ENCODE measurements around the gene STPG2.

The STPG2 gene

DNA sequence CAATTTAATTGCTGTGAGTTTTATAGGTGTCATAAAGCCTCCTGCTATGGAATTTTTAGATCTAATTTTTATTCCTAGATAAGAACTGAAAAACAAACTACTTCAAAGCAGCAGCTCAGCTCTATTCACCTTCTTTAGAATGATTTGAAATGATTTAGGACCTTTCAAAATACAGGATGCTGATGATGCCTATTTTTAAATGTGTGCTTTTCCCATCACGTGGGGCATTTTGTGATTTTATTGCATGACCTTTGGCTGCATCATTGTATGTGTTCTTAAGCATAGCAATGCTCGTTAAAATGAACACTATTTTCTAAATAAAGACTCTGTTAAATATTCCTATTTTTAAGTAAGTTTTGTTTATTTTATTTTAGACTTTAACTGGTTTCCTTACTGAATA, 537.3 kb downstream of the STPG2 start:
- H3K27me3 ChIP-seq (ENCODE audit: low read depth, low read length): no peaks in the 10 kb centered on the region
- H3K36me3 ChIP-seq (replicated peaks; ENCODE audit: low read depth, low read length): no peaks in the 10 kb centered on the region
- no peak overlapping the region for H2AFZ ChIP-seq (ENCODE audit: low read depth, low read length)
- no peaks in the 10 kb centered on the region for H3K9me3 ChIP-seq (ENCODE audit: insufficient read depth, low read length)
- peaks cover 3% of the 10 kb centered on the region; the same call in 1 of the 2 replicates for H3K4me1 ChIP-seq (ENCODE audit: low read length)
- no peak for TF ChIP-seq EZH2phosphoT487 (IDR thresholded peaks at IDR 0.05; ENCODE audit: low read depth)
- TF ChIP-seq, protein P1, sequence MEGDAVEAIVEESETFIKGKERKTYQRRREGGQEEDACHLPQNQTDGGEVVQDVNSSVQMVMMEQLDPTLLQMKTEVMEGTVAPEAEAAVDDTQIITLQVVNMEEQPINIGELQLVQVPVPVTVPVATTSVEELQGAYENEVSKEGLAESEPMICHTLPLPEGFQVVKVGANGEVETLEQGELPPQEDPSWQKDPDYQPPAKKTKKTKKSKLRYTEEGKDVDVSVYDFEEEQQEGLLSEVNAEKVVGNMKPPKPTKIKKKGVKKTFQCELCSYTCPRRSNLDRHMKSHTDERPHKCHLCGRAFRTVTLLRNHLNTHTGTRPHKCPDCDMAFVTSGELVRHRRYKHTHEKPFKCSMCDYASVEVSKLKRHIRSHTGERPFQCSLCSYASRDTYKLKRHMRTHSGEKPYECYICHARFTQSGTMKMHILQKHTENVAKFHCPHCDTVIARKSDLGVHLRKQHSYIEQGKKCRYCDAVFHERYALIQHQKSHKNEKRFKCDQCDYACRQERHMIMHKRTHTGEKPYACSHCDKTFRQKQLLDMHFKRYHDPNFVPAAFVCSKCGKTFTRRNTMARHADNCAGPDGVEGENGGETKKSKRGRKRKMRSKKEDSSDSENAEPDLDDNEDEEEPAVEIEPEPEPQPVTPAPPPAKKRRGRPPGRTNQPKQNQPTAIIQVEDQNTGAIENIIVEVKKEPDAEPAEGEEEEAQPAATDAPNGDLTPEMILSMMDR (IDR thresholded peaks at IDR 0.05; ENCODE audit: low read depth, low read length): no peak
- no peaks in the 10 kb centered on the region for H3K79me2 ChIP-seq (ENCODE audit: low read length)
- H3K27ac ChIP-seq (ENCODE audit: low read length): no peak overlapping the region
- no peak overlapping the region for H3K4me2 ChIP-seq (ENCODE audit: low read length)
- H3K9ac ChIP-seq (ENCODE audit: low read length): no peak overlapping the region
- no peaks in the 10 kb centered on the region for H4K20me1 ChIP-seq (ENCODE audit: insufficient read depth, low read length)
- no peak overlapping the region for H3K4me3 ChIP-seq (ENCODE audit: low read length)

DNA sequence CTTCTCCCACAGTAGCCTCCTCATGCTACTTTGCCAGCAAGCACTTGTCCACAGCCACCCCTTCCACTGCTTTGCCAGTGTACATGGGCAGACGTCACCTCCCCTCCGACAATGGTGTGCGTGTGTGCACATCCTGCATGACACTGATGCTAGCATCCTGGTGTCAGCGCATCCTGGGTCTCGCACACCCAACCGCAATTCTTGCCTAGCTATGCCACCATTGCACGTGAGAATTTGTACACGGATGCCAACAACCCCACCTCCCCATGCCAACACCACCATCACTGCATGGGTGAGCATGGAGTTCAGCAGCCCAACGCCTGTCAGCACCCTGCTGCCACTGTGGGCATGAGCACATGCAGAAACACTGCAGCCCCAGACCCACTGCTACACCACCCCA, 550.0 kb downstream of the STPG2 start:
- no peak overlapping the region for H3K9ac ChIP-seq (ENCODE audit: low read length)
- no peaks in the 10 kb centered on the region for H3K36me3 ChIP-seq (replicated peaks; ENCODE audit: low read depth, low read length)
- H2AFZ ChIP-seq (ENCODE audit: low read depth, low read length): no peak overlapping the region
- no peaks in the 10 kb centered on the region for H4K20me1 ChIP-seq (ENCODE audit: insufficient read depth, low read length)
- no peaks in the 10 kb centered on the region for H3K4me1 ChIP-seq (ENCODE audit: low read length)
- no peak overlapping the region for H3K4me3 ChIP-seq (ENCODE audit: low read length)
- no peak overlapping the region for H3K27ac ChIP-seq (ENCODE audit: low read length)
- H3K27me3 ChIP-seq (ENCODE audit: low read depth, low read length): no peaks in the 10 kb centered on the region
- H3K79me2 ChIP-seq (ENCODE audit: low read length): no peaks in the 10 kb centered on the region
- H3K4me2 ChIP-seq (ENCODE audit: low read length): no peak overlapping the region
- no peaks in the 10 kb centered on the region for H3K9me3 ChIP-seq (ENCODE audit: insufficient read depth, low read length)
- TF ChIP-seq EZH2phosphoT487 (IDR thresholded peaks at IDR 0.05; ENCODE audit: low read depth): no peak

DNA sequence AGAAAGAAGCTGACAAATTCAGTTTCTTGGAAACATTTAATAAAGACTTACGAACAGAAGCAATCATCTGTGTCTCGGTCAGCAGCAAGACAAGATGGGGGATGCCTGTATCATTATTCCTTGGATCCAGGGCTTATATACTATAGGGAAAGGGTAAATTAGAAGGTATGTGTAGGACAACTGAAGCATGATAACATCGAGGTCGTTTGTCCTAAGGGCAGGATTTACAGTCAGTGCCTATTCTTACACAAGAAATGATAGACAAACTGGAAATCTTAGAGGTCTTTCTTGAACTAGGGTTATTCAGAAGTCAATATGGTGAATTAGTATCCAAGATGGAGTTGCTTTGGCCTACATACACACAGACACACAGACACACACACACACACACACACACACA, 553.0 kb downstream of the STPG2 start:
- TF ChIP-seq, protein P1 (IDR thresholded peaks at IDR 0.05; ENCODE audit: low read depth, low read length): no peak
- no peak for TF ChIP-seq EZH2phosphoT487 (IDR thresholded peaks at IDR 0.05; ENCODE audit: low read depth)
- Histone ChIP-seq H4K20me1 (ENCODE audit: insufficient read depth, low read length) (no peaks in the 10 kb centered on the region), H3K27me3 (ENCODE audit: low read depth, low read length) (no peaks in the 10 kb centered on the region), H3K9me3 (ENCODE audit: insufficient read depth, low read length) (no peaks in the 10 kb centered on the region), H2AFZ (ENCODE audit: low read depth, low read length) (no peak overlapping the region), H3K4me2 (ENCODE audit: low read length) (no peak overlapping the region), H3K9ac (ENCODE audit: low read length) (no peak overlapping the region), H3K4me1 (ENCODE audit: low read length) (no peaks in the 10 kb centered on the region), H3K4me3 (ENCODE audit: low read length) (no peak overlapping the region), H3K27ac (ENCODE audit: low read length) (no peak overlapping the region), H3K79me2 (ENCODE audit: low read length) (no peaks in the 10 kb centered on the region), H3K36me3 (replicated peaks; ENCODE audit: low read depth, low read length) (no peaks in the 10 kb centered on the region)

DNA sequence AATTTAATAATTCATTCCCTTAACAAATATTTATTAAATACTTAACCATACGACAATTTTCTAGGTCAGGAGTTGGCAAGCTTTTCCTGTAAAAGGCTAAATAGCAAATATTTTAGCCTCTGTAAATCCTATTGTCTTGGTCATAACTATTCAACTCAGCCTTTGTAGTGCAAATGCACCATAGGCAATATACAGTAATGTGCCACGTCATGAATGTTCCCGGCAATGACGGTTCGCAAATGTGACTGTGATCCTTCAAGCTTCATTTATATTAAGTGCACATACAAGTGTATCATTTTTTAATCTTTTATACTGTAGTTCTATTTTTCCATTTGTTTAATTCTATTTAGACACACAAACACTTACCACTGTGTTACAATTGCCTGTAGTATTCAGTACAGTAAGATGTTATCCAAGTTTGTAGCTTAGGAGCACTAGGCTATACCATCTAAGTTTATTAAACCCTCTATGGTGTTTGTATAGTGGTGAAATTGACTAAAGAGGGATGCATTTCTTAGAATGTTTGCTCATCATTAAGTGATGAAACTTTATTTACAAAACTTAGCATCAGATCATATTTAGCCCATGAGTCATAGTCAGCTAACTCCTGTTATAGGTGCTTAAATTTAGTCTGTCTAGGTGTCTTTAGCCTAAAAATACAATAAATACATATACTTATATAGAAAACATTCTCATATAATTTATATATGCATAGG, 553.6 kb downstream of the STPG2 start:
- H3K27ac ChIP-seq (ENCODE audit: low read length): no peak overlapping the region
- no peak overlapping the region for H3K4me3 ChIP-seq (ENCODE audit: low read length)
- no peak overlapping the region for H2AFZ ChIP-seq (ENCODE audit: low read depth, low read length)
- H3K4me2 ChIP-seq (ENCODE audit: low read length): no peak overlapping the region
- no peaks in the 10 kb centered on the region for H3K36me3 ChIP-seq (replicated peaks; ENCODE audit: low read depth, low read length)
- no peaks in the 10 kb centered on the region for H3K27me3 ChIP-seq (ENCODE audit: low read depth, low read length)
- no peaks in the 10 kb centered on the region for H3K79me2 ChIP-seq (ENCODE audit: low read length)
- no peaks in the 10 kb centered on the region for H3K9me3 ChIP-seq (ENCODE audit: insufficient read depth, low read length)
- no peaks in the 10 kb centered on the region for H3K4me1 ChIP-seq (ENCODE audit: low read length)
- TF ChIP-seq, protein P1 (IDR thresholded peaks at IDR 0.05; ENCODE audit: low read depth, low read length): no peak
- TF ChIP-seq EZH2phosphoT487 (IDR thresholded peaks at IDR 0.05; ENCODE audit: low read depth): no peak
- H4K20me1 ChIP-seq (ENCODE audit: insufficient read depth, low read length): no peaks in the 10 kb centered on the region
- no peak overlapping the region for H3K9ac ChIP-seq (ENCODE audit: low read length)

All from OCI-LY3 (cell line).